HCT116 (cell line): ENCODE data around the gene ADGRG6. TPM values are rescaled to one million over a fixed set of nuclear protein-coding genes. Genes with fewer than 3 reads are reported as not detected.

ENCODE experiments used
- ATAC-seq: fragments of 200-7000 bp; cut with Tn5 transposase; 2 replicates; pipeline ENCODE4 v1.9.1; 2020; ENCODE audit warnings: mild to moderate bottlenecking, moderate library complexity
- BruUV-seq: library from RNA; stranded (reverse); fragments of 400-500 nt; replicated peaks from 2 replicates; lab custom pipeline; 2021; lab: Mats Ljungman, UMichigan
- CTCF ChIA-PET: fragments of 300-600 bp; sonication (Branson Sonifier 250); formaldehyde crosslinking; loops from one replicate; lab custom pipeline; 2021; ENCODE audit warnings: antibody characterized with exemption; lab: Charles Lee
- POLR2A ChIA-PET: fragments of 300-600, 350-600 bp; sonication (Branson Sonifier 250); formaldehyde crosslinking; loops from one replicate; lab custom pipeline; 2021; ENCODE audit warnings: antibody characterized with exemption; lab: Charles Lee
- RAD21 ChIA-PET, 2 experiments: fragments of 300-600 bp; sonication (Branson Sonifier 250); formaldehyde crosslinking; loops; one replicate each; lab custom pipeline; 2023; ENCODE audit warnings: low total read pairs in 2 of 2; ENCODE audit not compliant: uncharacterized antibody in 2 of 2, unreplicated experiment in 2 of 2, low non-redundant PET in 1 of 2; lab: Charles Lee
- DNase-seq: peaks from one replicate; pipeline ENCODE4 v3.0.0-alpha.2; 2010; ENCODE audit warnings: low read depth, low spot score
- H2AFZ ChIP-seq: fragments of 200-600 bp; shearing (Covaris generic), sonication (generic); 2 replicates; pipeline ENCODE4 v1.6.1; 2017; ENCODE audit warnings: low read depth, mixed run types, mixed read lengths, antibody characterized with exemption, low read length; ENCODE audit not compliant: poor library complexity, severe bottlenecking
- H3K27ac ChIP-seq: 2 replicates; pipeline ENCODE4 v1.5.1; 2012; ENCODE audit warnings: low read depth, low read length
- H3K27me3 ChIP-seq: fragments of 200-600 bp; sonication (generic); 2 replicates; pipeline ENCODE4 v1.6.1; 2016; ENCODE audit warnings: mixed run types, low read length, mixed read lengths; ENCODE audit not compliant: insufficient read depth
- H3K36me3 ChIP-seq, 2 experiments: fragments of 200-500 bp in 1 of 2; fragments of 200-600 bp in 1 of 2; sonication (Bioruptor generic) in 1 of 2; sonication (generic) in 1 of 2; 2 replicates each; pipeline versions ENCODE4 v1.5.1 to v1.6.1; 2014 to 2016; ENCODE audit warnings: low read length in 2 of 2, inconsistent platforms in 1 of 2, mixed read lengths in 1 of 2, mixed run types in 1 of 2; ENCODE audit not compliant: insufficient read depth in 2 of 2, control insufficient read depth in 1 of 2
- H3K4me1 ChIP-seq, 2 experiments: fragments of 200-600 bp in 1 of 2; sonication (generic) in 1 of 2; 2 replicates each; pipeline versions ENCODE4 v1.5.1 to v1.6.1; 2012 to 2017; ENCODE audit warnings: low read length in 2 of 2, inconsistent platforms in 1 of 2, mild to moderate bottlenecking in 1 of 2, mixed read lengths in 1 of 2, mixed run types in 1 of 2, moderate library complexity in 1 of 2; ENCODE audit not compliant: insufficient read depth in 2 of 2, control insufficient read depth in 1 of 2
- H3K4me2 ChIP-seq: fragments of 200-600 bp; sonication (generic); 2 replicates; pipeline ENCODE4 v1.6.1; 2017; ENCODE audit warnings: mixed run types, low read length, mixed read lengths
- H3K4me3 ChIP-seq, 2 experiments: fragments of 200-600 bp in 1 of 2; sonication (generic) in 1 of 2; replicated peaks in 1 of 2; 2 replicates each; pipeline ENCODE4 v1.5.1; 2011 to 2016; ENCODE audit warnings: low read length in 2 of 2, control low read depth in 1 of 2, low read depth in 1 of 2, mild to moderate bottlenecking in 1 of 2, mixed read lengths in 1 of 2, mixed run types in 1 of 2
- H3K79me2 ChIP-seq: fragments of 200-600 bp; sonication (generic); 2 replicates; pipeline ENCODE4 v1.6.1; 2017; ENCODE audit warnings: mild to moderate bottlenecking, mixed run types, low read length, moderate library complexity, mixed read lengths; ENCODE audit not compliant: insufficient read depth
- H3K9ac ChIP-seq: fragments of 200-600 bp; sonication (generic); 2 replicates; pipeline ENCODE4 v1.6.1; 2016; ENCODE audit warnings: low read length, mixed read lengths
- H3K9me2 ChIP-seq: fragments of 200-600 bp; sonication (generic), shearing (Covaris generic); 2 replicates; pipeline ENCODE4 v1.6.1; 2017; ENCODE audit warnings: mixed run types, mild to moderate bottlenecking, moderate library complexity; ENCODE audit not compliant: insufficient read depth
- H3K9me3 ChIP-seq, 2 experiments: fragments of 200-500 bp in 1 of 2; fragments of 200-600 bp in 1 of 2; sonication (Bioruptor generic) in 1 of 2; sonication (generic) in 1 of 2; 2 replicates each; pipeline ENCODE4 v1.6.1; 2014 to 2017; ENCODE audit warnings: low read length in 2 of 2, mixed read lengths in 2 of 2, inconsistent platforms in 1 of 2, low read depth in 1 of 2, mild to moderate bottlenecking in 1 of 2, mixed run types in 1 of 2, moderate library complexity in 1 of 2; ENCODE audit not compliant: control insufficient read depth in 1 of 2, insufficient read depth in 1 of 2
- H4K20me1 ChIP-seq: fragments of 200-600 bp; sonication (generic), shearing (Covaris generic); 2 replicates; pipeline ENCODE4 v1.6.1; 2017; ENCODE audit warnings: mixed run types, mild to moderate bottlenecking, moderate library complexity; ENCODE audit not compliant: insufficient read depth
- CTCF ChIP-seq, 3 experiments: fragments of 200-600 bp in 1 of 3; sonication (generic) in 1 of 3; IDR thresholded peaks in 2 of 3; conservative IDR thresholded peaks in 1 of 3; 2 replicates each; pipeline ENCODE4 v1.5.1; 2012 to 2017; ENCODE audit warnings: low read depth in 2 of 3, low read length in 2 of 3, antibody characterized with exemption in 1 of 3, borderline replicate concordance in 1 of 3, control low read depth in 1 of 3, mild to moderate bottlenecking in 1 of 3, mixed read lengths in 1 of 3, mixed run types in 1 of 3, moderate library complexity in 1 of 3; ENCODE audit not compliant: insufficient read depth in 1 of 3
- ELF1 ChIP-seq: IDR thresholded peaks from 2 replicates; pipeline ENCODE4 v1.6.1; 2012; ENCODE audit warnings: low read depth, borderline replicate concordance
- EZH2 ChIP-seq: fragments of 200-600 bp; sonication (generic); IDR thresholded peaks from 2 replicates; pipeline ENCODE4 v1.6.1; 2017; ENCODE audit warnings: antibody characterized with exemption, mixed run types
- FOSL1 ChIP-seq: IDR thresholded peaks from 2 replicates; pipeline ENCODE4 v1.6.1; 2012; ENCODE audit warnings: low read depth
- JUND ChIP-seq: IDR thresholded peaks from 2 replicates; pipeline ENCODE4 v1.6.1; 2012
- POLR2A ChIP-seq: IDR thresholded peaks from 2 replicates; pipeline ENCODE4 v1.7.0; 2011; ENCODE audit warnings: borderline replicate concordance; ENCODE audit not compliant: insufficient read depth, insufficient read length; ENCODE audit errors: extremely low read depth
- POLR2AphosphoS5 ChIP-seq: IDR thresholded peaks from 2 replicates; pipeline ENCODE4 v1.6.1; 2011; ENCODE audit warnings: mild to moderate bottlenecking, low read depth, low read length, moderate library complexity
- RAD21 ChIP-seq: IDR thresholded peaks from 2 replicates; pipeline ENCODE4 v1.6.1; 2012; ENCODE audit warnings: low read depth, mild to moderate bottlenecking
- SIN3A ChIP-seq: IDR thresholded peaks from 2 replicates; pipeline ENCODE4 v1.6.1; 2012; ENCODE audit warnings: low read depth
- SP1 ChIP-seq: IDR thresholded peaks from 2 replicates; pipeline ENCODE4 v1.6.1; 2012; ENCODE audit warnings: low read depth
- TCF7L2 ChIP-seq: IDR thresholded peaks from 2 replicates; pipeline ENCODE4 v1.7.0; 2011; ENCODE audit warnings: borderline replicate concordance, inconsistent platforms; ENCODE audit not compliant: insufficient read depth, insufficient read length; ENCODE audit errors: extremely low read depth
- ZBTB33 ChIP-seq: IDR thresholded peaks from 2 replicates; pipeline ENCODE4 v1.6.1; 2011; ENCODE audit warnings: mild to moderate bottlenecking, low read length, moderate library complexity; ENCODE audit not compliant: insufficient replicate concordance; ENCODE audit errors: extremely low read depth
- intact Hi-C: fragments of 100-400 bp; cut with micrococcal nuclease; formaldehyde crosslinking; loops from 2 replicates; pipeline ENCODE4 v1.10.0; 2022
- total RNA-seq: library from RNA; stranded (reverse); gene quantifications from one replicate; pipeline ENCODE4 v1.2.1, GENCODE V29; 2021; ENCODE audit not compliant: unreplicated experiment

Gene ADGRG6
- total RNA-seq, 1 experiment from 2014 or later: 67.9 TPM

DNA sequence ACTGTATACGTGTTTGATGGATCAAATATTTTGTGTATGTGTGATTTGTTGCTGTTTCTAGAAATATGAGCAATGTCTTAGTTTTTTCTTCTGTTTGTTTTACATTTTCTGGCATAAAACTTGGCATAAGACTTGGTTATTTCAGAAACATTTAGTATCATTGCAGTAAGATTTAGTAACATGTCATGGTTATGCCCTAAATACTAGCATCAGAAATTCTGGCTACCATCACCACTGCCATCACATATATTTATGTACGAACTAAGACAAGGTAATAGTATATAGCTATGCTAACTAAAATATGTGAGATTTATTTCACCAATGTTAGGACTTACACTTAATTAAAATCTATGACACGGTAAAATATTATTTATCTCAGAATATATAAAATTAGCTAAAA, 10.3 kb upstream of the ADGRG6 start:
- Histone ChIP-seq H3K27ac (no peak overlapping the region), H3K4me3 (no peak overlapping the region), H3K79me2 (no peaks in the 10 kb centered on the region), H3K27me3 (no peaks in the 10 kb centered on the region), H3K4me2 (no peak overlapping the region), H3K36me3 (no peaks in the 10 kb centered on the region), H4K20me1 (no peaks in the 10 kb centered on the region), H3K9me2 (no peaks in the 10 kb centered on the region), H3K9ac (no peak overlapping the region), H3K9me3 (no peaks in the 10 kb centered on the region), H3K4me1 (no peaks in the 10 kb centered on the region), H2AFZ (no peak overlapping the region)
- ChIA-PET POLR2A (no interaction called here), RAD21 (no interaction called here), CTCF (interaction anchor here (1.1 kb wide), 1 partner anchor 12 kb away, joined by 3 read pairs; no protein-coding TSS in a partner anchor)
- intact Hi-C loops: no loop called here
- BruUV-seq: no TSS peak
- no peak for TF ChIP-seq EZH2
- TF ChIP-seq SP1: no peak
- TF ChIP-seq POLR2A: no peak
- no peak for TF ChIP-seq SIN3A
- TF ChIP-seq POLR2AphosphoS5: no peak
- DNase-seq (no peak), ATAC-seq (no peak)

- H3K27me3 ChIP-seq: no peaks in the 10 kb centered on the region
- no peak for ATAC-seq
- no peaks in the 10 kb centered on the region for H3K79me2 ChIP-seq
- TF ChIP-seq TCF7L2: no peak
- TF ChIP-seq POLR2AphosphoS5: no peak
- no peak for TF ChIP-seq SP1
- no peak for TF ChIP-seq ZBTB33
- TF ChIP-seq JUND: no peak
- no peak for TF ChIP-seq POLR2A
- no peak for TF ChIP-seq CTCF (IDR thresholded peaks at IDR 0.05 in 2 of 3, conservative IDR thresholded peaks at IDR 0.05 in 1 of 3; ENCODE audit: borderline replicate concordance in 1 of 3, insufficient read depth in 1 of 3, low read depth in 2 of 3, low read length in 2 of 3)
- no peak for TF ChIP-seq FOSL1
- TF ChIP-seq ELF1: no peak
- TF ChIP-seq RAD21: no peak
- no peak for DNase-seq
- no TSS peak for BruUV-seq
- intact Hi-C loops: no loop called here
- no peaks in the 10 kb centered on the region for H4K20me1 ChIP-seq
- no peaks in the 10 kb centered on the region for H3K36me3 ChIP-seq
- H3K4me2 ChIP-seq: no peak overlapping the region
- POLR2A ChIA-PET: no interaction called here
- no peaks in the 10 kb centered on the region for H3K4me1 ChIP-seq
- H3K9me3 ChIP-seq: no peaks in the 10 kb centered on the region
- CTCF ChIA-PET: no interaction called here
- no peak overlapping the region for H3K27ac ChIP-seq
- no peak overlapping the region for H2AFZ ChIP-seq
- H3K4me3 ChIP-seq: no peak overlapping the region
- no peaks in the 10 kb centered on the region for H3K9me2 ChIP-seq
- RAD21 ChIA-PET: no interaction called here
- H3K9ac ChIP-seq: no peak overlapping the region
These were observed 9.5 kb upstream of the ADGRG6 start for GRCh38 chr6:142292166-142292924.
